ENCODE data around the gene ACSS1.
"Not testable (repeated sequence)": the region's sequence is repeated elsewhere in the genome, so short reads cannot be mapped to it uniquely, and the experiment has no call there.

The ACSS1 gene

DNA sequence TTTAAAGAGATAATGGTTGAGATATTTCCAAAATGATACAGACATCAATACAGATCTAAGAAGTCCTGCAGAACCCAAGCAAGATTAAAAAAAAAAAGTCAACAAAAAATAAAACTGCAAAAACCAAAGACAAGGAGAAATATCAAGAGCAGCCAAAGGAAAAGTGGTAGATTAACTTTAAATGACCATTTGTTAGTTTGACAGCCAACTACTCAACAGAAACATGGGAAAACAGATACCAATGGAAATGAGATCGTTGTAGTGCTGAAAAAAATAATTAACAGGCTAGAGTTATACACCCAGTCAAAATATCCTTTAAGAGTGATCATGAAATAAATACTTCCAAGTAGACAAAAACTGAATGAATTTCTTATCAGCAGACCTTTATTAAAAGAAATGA is 54.9 kb downstream of the ACSS1 start:
- TF ChIP-seq, protein P1, sequence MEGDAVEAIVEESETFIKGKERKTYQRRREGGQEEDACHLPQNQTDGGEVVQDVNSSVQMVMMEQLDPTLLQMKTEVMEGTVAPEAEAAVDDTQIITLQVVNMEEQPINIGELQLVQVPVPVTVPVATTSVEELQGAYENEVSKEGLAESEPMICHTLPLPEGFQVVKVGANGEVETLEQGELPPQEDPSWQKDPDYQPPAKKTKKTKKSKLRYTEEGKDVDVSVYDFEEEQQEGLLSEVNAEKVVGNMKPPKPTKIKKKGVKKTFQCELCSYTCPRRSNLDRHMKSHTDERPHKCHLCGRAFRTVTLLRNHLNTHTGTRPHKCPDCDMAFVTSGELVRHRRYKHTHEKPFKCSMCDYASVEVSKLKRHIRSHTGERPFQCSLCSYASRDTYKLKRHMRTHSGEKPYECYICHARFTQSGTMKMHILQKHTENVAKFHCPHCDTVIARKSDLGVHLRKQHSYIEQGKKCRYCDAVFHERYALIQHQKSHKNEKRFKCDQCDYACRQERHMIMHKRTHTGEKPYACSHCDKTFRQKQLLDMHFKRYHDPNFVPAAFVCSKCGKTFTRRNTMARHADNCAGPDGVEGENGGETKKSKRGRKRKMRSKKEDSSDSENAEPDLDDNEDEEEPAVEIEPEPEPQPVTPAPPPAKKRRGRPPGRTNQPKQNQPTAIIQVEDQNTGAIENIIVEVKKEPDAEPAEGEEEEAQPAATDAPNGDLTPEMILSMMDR (IDR thresholded peaks at IDR 0.05; ENCODE audit: insufficient read depth, low read length), result no peak
- TF ChIP-seq POLR2AphosphoS5 (IDR thresholded peaks at IDR 0.05; ENCODE audit: low read depth), result no peak
- no peak for TF ChIP-seq GABPA (IDR thresholded peaks at IDR 0.05; ENCODE audit: low read depth)
- no peak for TF ChIP-seq SPI1 (IDR thresholded peaks at IDR 0.05; ENCODE audit: borderline replicate concordance, low read depth)
- TF ChIP-seq, protein P2, sequence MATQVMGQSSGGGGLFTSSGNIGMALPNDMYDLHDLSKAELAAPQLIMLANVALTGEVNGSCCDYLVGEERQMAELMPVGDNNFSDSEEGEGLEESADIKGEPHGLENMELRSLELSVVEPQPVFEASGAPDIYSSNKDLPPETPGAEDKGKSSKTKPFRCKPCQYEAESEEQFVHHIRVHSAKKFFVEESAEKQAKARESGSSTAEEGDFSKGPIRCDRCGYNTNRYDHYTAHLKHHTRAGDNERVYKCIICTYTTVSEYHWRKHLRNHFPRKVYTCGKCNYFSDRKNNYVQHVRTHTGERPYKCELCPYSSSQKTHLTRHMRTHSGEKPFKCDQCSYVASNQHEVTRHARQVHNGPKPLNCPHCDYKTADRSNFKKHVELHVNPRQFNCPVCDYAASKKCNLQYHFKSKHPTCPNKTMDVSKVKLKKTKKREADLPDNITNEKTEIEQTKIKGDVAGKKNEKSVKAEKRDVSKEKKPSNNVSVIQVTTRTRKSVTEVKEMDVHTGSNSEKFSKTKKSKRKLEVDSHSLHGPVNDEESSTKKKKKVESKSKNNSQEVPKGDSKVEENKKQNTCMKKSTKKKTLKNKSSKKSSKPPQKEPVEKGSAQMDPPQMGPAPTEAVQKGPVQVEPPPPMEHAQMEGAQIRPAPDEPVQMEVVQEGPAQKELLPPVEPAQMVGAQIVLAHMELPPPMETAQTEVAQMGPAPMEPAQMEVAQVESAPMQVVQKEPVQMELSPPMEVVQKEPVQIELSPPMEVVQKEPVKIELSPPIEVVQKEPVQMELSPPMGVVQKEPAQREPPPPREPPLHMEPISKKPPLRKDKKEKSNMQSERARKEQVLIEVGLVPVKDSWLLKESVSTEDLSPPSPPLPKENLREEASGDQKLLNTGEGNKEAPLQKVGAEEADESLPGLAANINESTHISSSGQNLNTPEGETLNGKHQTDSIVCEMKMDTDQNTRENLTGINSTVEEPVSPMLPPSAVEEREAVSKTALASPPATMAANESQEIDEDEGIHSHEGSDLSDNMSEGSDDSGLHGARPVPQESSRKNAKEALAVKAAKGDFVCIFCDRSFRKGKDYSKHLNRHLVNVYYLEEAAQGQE (IDR thresholded peaks at IDR 0.05; ENCODE audit: insufficient replicate concordance, low read depth), result no peak
- no peak for DNase-seq (ENCODE audit: low read depth in 1 of 2, low spot score in 1 of 2)
- Histone ChIP-seq H3K27ac (replicated peaks) (no peak overlapping the region), H3K4me3 (replicated peaks; ENCODE audit: insufficient read depth, low read length) (no peak overlapping the region), H3K27me3 (ENCODE audit: insufficient read depth, poor library complexity, severe bottlenecking) (no peaks in the 10 kb centered on the region)

DNA sequence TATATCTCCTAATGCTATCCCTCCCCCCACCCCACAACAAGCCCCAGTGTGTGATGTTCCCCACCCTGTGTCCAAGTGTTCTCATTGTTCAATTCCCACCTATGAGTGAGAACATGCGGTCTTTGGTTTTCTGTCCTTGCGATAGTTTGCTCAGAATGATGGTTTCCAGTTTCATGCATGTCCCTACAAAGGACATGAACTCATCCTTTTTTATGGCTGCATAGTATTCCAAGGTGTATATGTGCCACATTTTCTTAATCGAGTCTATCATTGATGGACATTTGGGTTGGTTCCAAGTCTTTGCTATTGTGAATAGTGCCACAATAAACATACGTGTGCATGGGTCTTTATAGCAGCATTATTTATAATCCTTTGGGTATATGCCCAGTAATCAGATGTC is 56.6 kb downstream of the ACSS1 start:
- not testable (repeated sequence) for DNase-seq (ENCODE audit: low read depth in 1 of 2, low spot score in 1 of 2); H3K4me3 ChIP-seq (replicated peaks; ENCODE audit: insufficient read depth, low read length); H3K27me3 ChIP-seq (ENCODE audit: insufficient read depth, poor library complexity, severe bottlenecking); H3K27ac ChIP-seq (replicated peaks)

DNA sequence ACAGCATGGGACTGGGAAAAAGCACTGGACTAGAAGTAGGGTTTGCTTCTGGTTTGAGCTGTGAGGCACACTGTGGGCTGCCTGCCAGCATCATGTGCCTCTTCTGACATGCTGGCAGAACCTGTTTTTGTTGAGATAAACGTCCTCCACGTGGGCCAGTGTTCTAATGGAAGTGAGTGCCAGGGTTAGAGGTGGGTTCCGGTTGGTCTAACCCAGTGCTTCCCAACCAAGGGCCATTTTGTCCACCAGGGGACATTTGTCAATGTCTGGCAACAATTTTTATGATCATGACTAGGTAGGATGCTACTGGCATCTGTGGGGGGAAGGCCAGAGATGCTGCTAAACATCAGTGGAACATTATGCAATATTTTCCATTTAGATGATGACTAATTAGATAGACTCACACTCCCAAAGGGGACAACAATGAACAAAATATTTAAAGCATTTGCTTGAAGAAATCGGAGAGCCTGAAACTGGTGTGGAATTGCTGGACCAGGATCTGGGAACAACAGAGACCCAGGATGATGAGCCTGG is 57.6 kb downstream of the ACSS1 start:
- no peak for DNase-seq (ENCODE audit: low read depth in 1 of 2, low spot score in 1 of 2)
- no peak overlapping the region for H3K4me3 ChIP-seq (replicated peaks; ENCODE audit: insufficient read depth, low read length)
- H3K27ac ChIP-seq (replicated peaks), result no peak overlapping the region
- H3K27me3 ChIP-seq (ENCODE audit: insufficient read depth, poor library complexity, severe bottlenecking), result no peaks in the 10 kb centered on the region
- TF ChIP-seq, protein P2 (IDR thresholded peaks at IDR 0.05; ENCODE audit: insufficient replicate concordance, low read depth), result no peak
- TF ChIP-seq SPI1 (IDR thresholded peaks at IDR 0.05; ENCODE audit: borderline replicate concordance, low read depth) (no peak), GABPA (IDR thresholded peaks at IDR 0.05; ENCODE audit: low read depth) (no peak), POLR2AphosphoS5 (IDR thresholded peaks at IDR 0.05; ENCODE audit: low read depth) (no peak)
- TF ChIP-seq, protein P1 (IDR thresholded peaks at IDR 0.05; ENCODE audit: insufficient read depth, low read length), result no peak

DNA sequence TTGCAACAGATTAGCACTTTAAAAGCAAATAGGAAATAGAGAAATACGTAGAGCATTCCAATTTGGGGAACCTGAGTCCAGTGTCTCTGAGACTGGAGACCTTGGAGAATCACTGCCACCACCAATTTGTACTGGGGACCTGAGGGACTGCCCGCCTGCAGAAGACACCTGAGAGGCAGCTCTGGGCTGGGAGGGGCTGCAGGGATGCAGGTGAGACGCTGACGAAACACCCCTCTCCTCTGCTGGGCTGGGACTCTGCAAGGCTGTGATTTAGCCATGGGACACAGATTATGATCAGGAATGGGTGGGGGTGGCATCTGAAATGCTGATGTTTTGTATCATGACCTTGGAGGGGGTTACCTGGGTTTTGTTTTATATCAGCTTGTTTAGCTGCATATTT is 58.4 kb downstream of the ACSS1 start:
- Histone ChIP-seq H3K27me3 (ENCODE audit: insufficient read depth, poor library complexity, severe bottlenecking) (no peaks in the 10 kb centered on the region), H3K4me3 (replicated peaks; ENCODE audit: insufficient read depth, low read length) (no peak overlapping the region), H3K27ac (replicated peaks) (no peak overlapping the region)
- TF ChIP-seq GABPA (IDR thresholded peaks at IDR 0.05; ENCODE audit: low read depth), result no peak
- TF ChIP-seq, protein P2 (IDR thresholded peaks at IDR 0.05; ENCODE audit: insufficient replicate concordance, low read depth), result no peak
- TF ChIP-seq, protein P1 (IDR thresholded peaks at IDR 0.05; ENCODE audit: insufficient read depth, low read length), result no peak
- TF ChIP-seq POLR2AphosphoS5 (IDR thresholded peaks at IDR 0.05; ENCODE audit: low read depth), result no peak
- TF ChIP-seq SPI1 (IDR thresholded peaks at IDR 0.05; ENCODE audit: borderline replicate concordance, low read depth), result no peak
- DNase-seq (ENCODE audit: low read depth in 1 of 2, low spot score in 1 of 2), result no peak
